ENCODE results near the gene CAPN11.
"Not testable (repeated sequence)": the region's sequence is repeated elsewhere in the genome, so short reads cannot be mapped to it uniquely, and the experiment has no call there.

CAPN11 gene

DNA sequence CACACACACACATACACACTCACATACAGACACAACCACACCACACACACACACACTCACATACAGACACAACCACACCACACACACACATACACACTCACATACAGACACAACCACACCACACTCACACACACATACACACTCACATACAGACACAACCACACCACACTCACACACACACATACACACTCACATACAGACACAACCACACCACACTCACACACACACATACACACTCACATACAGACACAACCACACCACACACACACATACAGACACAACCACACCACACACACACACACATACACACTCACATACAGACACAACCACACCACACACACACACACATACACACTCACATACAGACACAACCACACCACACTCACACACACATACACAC lies 23.2 kb downstream of the CAPN11 start:
- not testable (repeated sequence) for DNase-seq (ENCODE audit: low read depth)

GRCh38 chr6:44182911-44183390 lies 24.3 kb downstream of the CAPN11 start:
- no peak for DNase-seq (ENCODE audit: low read depth)

DNA sequence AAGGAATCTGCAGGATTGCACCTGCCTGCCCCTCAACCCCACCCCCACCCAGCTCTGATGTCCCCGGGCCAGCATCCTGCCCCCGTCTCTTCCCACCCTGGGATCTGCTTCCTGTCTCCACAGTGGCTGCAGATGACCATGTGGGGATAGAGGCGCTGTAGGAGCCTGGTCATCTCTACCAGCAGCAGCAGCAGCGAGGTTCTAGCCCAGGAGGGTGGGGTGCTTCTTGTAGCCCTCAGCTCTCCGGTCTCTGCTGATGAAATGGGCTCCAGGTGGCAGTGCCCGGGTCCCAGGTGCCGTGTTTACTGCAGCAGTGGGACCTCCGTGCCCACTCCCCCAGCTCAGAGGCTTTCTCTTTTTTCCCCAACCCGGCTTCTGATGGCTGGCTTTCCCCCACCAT lies 25.2 kb downstream of the CAPN11 start:
- no peak for DNase-seq (ENCODE audit: low read depth)

GRCh38 chr6:44185356-44185755 lies 26.7 kb downstream of the CAPN11 start:
- not testable (repeated sequence) for DNase-seq (ENCODE audit: low read depth)

GRCh38 chr6:44185953-44186634 lies 27.5 kb downstream of the CAPN11 start:
- no peak for DNase-seq (ENCODE audit: low read depth)

DNA sequence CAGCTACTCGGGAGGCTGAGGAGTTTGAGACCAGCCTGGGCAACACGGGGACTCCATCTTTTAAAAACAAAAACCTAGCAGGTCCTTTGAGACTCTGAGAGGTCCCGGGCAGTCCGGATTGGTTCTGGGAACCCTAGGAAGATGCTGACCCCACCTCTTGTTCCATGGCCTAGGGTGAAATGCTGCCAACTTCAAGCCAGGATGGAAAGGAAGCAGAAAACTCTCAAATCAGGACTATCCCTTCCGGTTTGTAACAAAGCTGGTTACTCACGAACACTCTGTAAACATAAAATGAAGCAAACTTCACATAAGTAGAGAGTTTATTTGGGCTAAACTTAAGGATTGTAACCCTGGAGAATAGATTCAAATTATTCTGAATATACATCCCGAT lies 28.0 kb downstream of the CAPN11 start:
- DNase-seq (ENCODE audit: low read depth) = no peak

- no peak for DNase-seq (ENCODE audit: low read depth)
Measured at GRCh38 chr6:44188819-44189218, 30.2 kb downstream of the CAPN11 start.

DNA sequence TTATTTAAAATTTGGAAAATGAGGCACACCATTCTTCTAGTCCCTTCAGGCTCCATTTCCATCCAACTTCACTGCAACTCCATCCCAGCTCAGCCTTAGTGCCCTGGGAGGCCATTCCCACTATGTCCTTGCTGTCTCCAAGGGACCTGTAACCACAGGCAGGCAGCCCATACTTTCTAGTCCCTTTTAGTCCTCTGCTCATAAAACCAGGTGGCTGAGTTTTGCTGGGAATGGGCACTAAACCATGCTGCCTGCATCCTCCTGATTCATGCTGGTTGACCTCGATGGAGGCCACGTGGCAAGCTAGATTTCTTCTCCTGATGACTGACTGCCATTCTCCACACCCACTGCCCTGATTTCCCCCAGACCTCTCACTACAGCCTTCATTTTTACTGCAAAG lies 30.6 kb downstream of the CAPN11 start:
- no peak for DNase-seq (ENCODE audit: low read depth)

DNA sequence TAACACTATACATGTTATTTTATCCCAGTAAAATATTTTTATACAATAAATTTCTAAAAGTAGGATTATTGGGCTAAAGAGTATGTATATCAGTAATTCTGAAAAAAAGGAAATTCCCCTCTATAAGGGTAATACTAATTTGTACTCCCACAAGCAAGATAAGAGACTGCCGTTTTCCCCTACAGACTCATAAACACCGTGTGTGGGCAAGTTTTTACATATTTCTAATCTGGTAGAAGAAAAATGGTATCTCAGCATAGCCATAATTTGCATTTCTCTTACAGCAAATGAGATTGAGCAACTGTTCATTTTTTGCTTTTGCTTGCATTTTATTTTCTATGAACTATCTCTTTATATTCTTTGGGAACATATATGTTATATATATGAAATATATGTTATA lies 32.1 kb downstream of the CAPN11 start:
- DNase-seq (ENCODE audit: low read depth) = no peak

DNA sequence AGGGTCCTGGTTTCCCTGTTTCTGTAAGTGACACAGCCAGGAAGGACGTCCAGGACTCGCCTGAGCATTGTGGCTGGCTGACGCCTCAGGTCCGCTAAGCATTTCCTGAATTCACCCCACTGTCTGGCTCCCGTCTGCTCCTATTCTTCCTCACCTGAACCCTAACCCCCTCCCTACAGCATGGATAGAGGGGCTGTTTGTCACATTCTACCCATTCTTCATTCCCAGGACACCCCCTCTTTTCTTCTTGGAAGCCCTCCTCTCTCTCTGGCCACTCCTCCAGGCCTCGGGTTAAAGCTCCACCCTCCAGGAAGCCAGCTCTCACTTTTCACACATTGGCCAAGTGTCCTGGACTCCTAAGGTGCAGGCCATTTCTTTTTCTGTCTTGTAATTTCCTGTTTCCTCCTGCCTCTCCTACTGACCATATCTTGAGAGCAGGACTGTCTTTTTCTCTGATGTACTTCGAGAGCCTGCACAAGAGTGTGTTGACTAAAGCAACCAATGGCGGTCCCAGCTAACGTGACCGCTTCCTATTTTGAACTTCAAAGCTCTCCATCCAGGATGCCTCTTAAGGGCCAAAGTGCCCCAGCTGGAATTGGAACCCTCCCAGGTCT lies 33.9 kb downstream of the CAPN11 start:
- DNase-seq (ENCODE audit: low read depth) = no peak

- DNase-seq (ENCODE audit: low read depth) = no peak
Measured at GRCh38 chr6:44193307-44193910, 34.8 kb downstream of the CAPN11 start.

GRCh38 chr6:44194326-44194725 lies 35.7 kb downstream of the CAPN11 start:
- no peak for DNase-seq (ENCODE audit: low read depth)

DNA sequence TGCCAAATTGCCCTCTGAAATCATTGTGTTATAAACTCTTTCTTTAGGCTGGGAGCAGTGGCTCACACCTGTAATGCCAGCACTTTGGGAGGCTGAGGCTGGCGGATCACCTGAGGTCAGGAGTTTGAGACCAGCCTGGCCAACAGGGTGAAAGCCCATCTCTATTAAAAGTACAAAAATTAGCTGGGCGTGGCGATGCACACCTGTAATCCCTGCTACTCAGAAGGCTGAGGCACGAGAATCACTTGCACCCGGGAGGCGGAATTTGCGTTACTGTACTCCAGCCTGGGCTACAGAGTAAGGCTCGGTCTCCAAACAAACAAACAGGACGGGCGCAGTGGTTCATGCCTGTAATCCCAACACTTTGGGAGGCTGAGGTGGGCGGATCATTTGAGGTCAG lies 37.7 kb downstream of the CAPN11 start:
- not testable (repeated sequence) for DNase-seq (ENCODE audit: low read depth)

GRCh38 chr6:44198684-44199083 lies 40.1 kb downstream of the CAPN11 start:
- no peak for DNase-seq (ENCODE audit: low read depth)

GRCh38 chr6:44199883-44200282 lies 41.3 kb downstream of the CAPN11 start:
- DNase-seq (ENCODE audit: low read depth) = no peak

- no peak for DNase-seq (ENCODE audit: low read depth)
Measured at GRCh38 chr6:44201200-44201599, 42.6 kb downstream of the CAPN11 start.

- DNase-seq (ENCODE audit: low read depth) = no peak
Measured at GRCh38 chr6:44201638-44202303, 43.2 kb downstream of the CAPN11 start.

DNA sequence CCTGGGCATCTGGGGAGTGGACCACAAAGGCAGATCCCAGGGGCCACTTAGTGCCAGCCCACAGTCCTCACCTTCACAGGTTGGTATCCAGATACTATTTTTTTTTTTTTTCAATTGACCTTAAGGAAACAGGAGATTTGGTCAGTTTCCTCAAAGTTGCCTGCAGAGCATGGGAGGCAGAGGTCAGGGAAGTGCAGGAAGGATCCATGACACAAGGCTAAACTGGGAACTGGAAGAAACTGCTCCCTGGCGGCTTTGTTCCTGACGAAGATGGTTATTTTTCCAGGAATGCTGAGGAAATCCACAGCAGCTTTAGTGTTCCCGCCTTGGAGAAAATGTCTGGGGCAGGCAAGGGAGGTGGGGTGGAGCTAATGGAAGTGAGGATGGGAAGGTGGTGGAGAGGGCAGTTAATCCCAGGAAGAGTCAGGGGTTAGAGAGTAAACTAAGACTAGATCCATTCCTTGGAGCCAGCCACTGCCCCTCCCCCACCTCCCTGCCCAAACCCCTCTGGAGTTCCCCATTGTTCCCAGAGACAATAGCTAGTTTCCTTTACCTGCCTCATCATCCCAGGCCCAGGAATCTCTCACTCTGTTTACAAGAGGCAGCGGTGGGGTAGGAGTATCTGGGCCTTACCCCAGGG lies 43.8 kb downstream of the CAPN11 start:
- DNase-seq (ENCODE audit: low read depth) = no peak

- no peak for DNase-seq (ENCODE audit: low read depth)
Measured at GRCh38 chr6:44202972-44203750, 44.5 kb downstream of the CAPN11 start.

GRCh38 chr6:44203955-44204354 lies 45.3 kb downstream of the CAPN11 start:
- DNase-seq (ENCODE audit: low read depth) = no peak

DNA sequence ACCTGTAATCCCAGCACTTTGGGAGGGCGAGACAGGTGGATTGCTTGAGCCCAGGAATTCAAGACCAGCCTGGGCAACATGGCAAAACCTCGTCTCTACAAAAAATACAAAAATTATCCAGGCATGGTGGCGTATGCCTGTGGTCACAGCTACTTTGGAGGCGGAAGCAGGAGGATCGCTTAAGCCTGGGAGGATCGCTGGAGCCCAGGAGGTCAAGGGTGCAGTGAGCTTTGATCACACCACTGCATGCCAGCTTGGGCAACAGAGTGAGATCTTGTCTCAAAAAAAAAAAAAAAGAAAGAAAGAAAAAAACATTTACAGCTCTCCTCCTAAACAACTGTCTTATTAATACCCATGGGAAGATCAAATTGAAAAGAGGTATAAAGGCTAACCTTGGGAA lies 49.3 kb downstream of the CAPN11 start:
- DNase-seq (ENCODE audit: low read depth) = no peak

DNA sequence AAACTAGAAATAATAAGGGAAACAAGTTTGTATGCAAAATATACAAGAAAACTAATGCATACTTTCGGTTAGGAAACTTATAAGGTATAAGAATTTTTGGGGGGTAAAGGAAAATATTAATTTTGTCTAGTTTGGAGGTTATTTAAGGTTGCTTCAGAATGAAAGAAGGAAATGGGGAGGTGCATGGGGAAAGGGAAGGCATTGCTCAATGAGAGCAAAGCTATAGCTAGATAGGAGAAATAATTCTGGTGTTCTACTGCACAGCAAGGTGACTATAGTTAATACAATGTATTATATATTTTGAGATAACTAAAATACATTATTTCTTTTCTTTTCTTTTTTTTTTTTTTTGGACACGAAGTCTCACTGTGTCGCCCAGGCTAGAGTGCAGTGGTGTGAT lies 52.7 kb downstream of the CAPN11 start:
- DNase-seq (ENCODE audit: low read depth) = no peak

Data from fibroblast of the conjunctiva (primary cell).